Activated CD4-positive, alpha-beta memory T cell treated with anti-CD3 and anti-CD28 coated beads for 36 hours (primary cell): ENCODE measurements around the gene PCNT. TPM values are rescaled to one million over a fixed set of nuclear protein-coding genes. Genes with fewer than 3 reads are reported as not detected.
"Not testable (repeated sequence)": the region's sequence is repeated elsewhere in the genome, so short reads cannot be mapped to it uniquely, and the experiment has no call there.

Experiments
- CTCF ChIA-PET: fragments of 350-600 bp; sonication (Branson Sonifier 250); formaldehyde crosslinking; loops from one replicate; lab custom pipeline; 2021; ENCODE audit warnings: antibody characterized with exemption, inconsistent platforms; lab: Charles Lee
- POLR2A ChIA-PET: fragments of 350-600 bp; sonication (Branson Sonifier 250); formaldehyde crosslinking; loops from one replicate; lab custom pipeline; 2021; ENCODE audit warnings: antibody characterized with exemption; lab: Charles Lee
- DNase-seq: peaks from one replicate; pipeline ENCODE4 v3.0.0-alpha.2; 2020
- H3K27ac Mint-ChIP-seq: one replicate; pipeline ENCODE4 v1.8.0; 2021; ENCODE audit warnings: mixed read lengths
- H3K27me3 Mint-ChIP-seq: one replicate; pipeline ENCODE4 v1.8.0; 2021; ENCODE audit warnings: mixed read lengths
- H3K36me3 Mint-ChIP-seq: one replicate; pipeline ENCODE4 v1.8.0; 2021; ENCODE audit warnings: mixed read lengths
- H3K4me1 Mint-ChIP-seq: one replicate; pipeline ENCODE4 v1.8.0; 2021; ENCODE audit warnings: low read depth, mixed read lengths
- H3K4me3 Mint-ChIP-seq: one replicate; pipeline ENCODE4 v1.8.0; 2021; ENCODE audit warnings: mild to moderate bottlenecking, mixed read lengths
- H3K9me3 Mint-ChIP-seq: one replicate; pipeline ENCODE4 v1.8.0; 2021; ENCODE audit warnings: mixed read lengths
- intact Hi-C: fragments of 100-400 bp; cut with micrococcal nuclease; formaldehyde crosslinking; loops from one replicate; pipeline ENCODE4 v1.15.1; 2023
- total RNA-seq, 2 experiments: library from RNA; stranded (reverse); gene quantifications; one replicate each; pipeline ENCODE4 v1.2.3, GENCODE V29; 2021

The PCNT gene
- total RNA-seq, 2 experiments from 2014 or later, result 48.5 to 50.6 TPM

- H3K4me1 Mint-ChIP-seq, result no peaks in the 10 kb centered on the region
- no peak overlapping the region for H3K27ac Mint-ChIP-seq
- no peak overlapping the region for H3K4me3 Mint-ChIP-seq
- no peaks in the 10 kb centered on the region for H3K9me3 Mint-ChIP-seq
- H3K36me3 Mint-ChIP-seq, result peaks cover 35% of the 10 kb centered on the region
- CTCF ChIA-PET, result no interaction called here
- POLR2A ChIA-PET, result no interaction called here
- DNase-seq, result no peak
- intact Hi-C loops, result no loop called here
- H3K27me3 Mint-ChIP-seq, result no peaks in the 10 kb centered on the region
Measured at GRCh38 chr21:46397211-46397905, 73.4 kb downstream of the PCNT start.

GRCh38 chr21:46397993-46398392 is 74.0 kb downstream of the PCNT start:
- no peak overlapping the region for H3K4me3 Mint-ChIP-seq
- ChIA-PET POLR2A (no interaction called here), CTCF (no interaction called here)
- peaks cover 34% of the 10 kb centered on the region for H3K36me3 Mint-ChIP-seq
- no peak overlapping the region for H3K27ac Mint-ChIP-seq
- H3K9me3 Mint-ChIP-seq, result no peaks in the 10 kb centered on the region
- no peaks in the 10 kb centered on the region for H3K4me1 Mint-ChIP-seq
- H3K27me3 Mint-ChIP-seq, result no peaks in the 10 kb centered on the region
- DNase-seq, result no peak
- intact Hi-C loops, result no loop called here

DNA sequence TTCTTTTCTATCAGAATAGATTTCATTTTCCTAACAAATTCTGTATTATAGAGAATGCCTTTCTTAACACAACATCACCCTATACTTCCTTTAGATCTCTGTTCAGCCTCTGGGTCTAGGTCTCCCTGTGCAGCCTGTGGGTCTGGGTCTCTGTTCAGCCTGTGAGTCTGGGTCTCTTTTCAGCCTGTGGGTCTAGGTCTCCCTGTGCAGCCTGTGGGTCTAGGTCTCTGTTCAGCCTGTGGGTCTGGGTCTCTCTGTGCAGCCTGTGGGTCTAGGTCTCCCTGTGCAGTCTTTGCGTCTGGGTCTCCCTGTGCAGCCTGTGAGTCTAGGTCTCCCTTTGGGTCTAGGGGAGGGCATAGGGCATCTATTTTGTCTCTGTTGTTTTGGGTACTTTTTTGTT is 75.2 kb downstream of the PCNT start:
- H3K36me3 Mint-ChIP-seq, result peaks cover 36% of the 10 kb centered on the region
- H3K27ac Mint-ChIP-seq, result no peak overlapping the region
- DNase-seq, result no peak
- no peaks in the 10 kb centered on the region for H3K9me3 Mint-ChIP-seq
- ChIA-PET CTCF (no interaction called here), POLR2A (no interaction called here)
- H3K4me3 Mint-ChIP-seq, result no peak overlapping the region
- intact Hi-C loops, result no loop called here
- no peaks in the 10 kb centered on the region for H3K27me3 Mint-ChIP-seq
- H3K4me1 Mint-ChIP-seq, result no peaks in the 10 kb centered on the region

GRCh38 chr21:46399686-46400085 is 75.7 kb downstream of the PCNT start:
- intact Hi-C loops, result no loop called here
- no peak overlapping the region for H3K27ac Mint-ChIP-seq

GRCh38 chr21:46401186-46401910 is 77.4 kb downstream of the PCNT start:
- CTCF ChIA-PET, result no interaction called here
- intact Hi-C loops, result no loop called here
- POLR2A ChIA-PET, result no interaction called here

More at GRCh38 chr21:46399686-46400085, 75.7 kb downstream of the PCNT start:
- Mint-ChIP-seq H3K9me3 (no peaks in the 10 kb centered on the region), H3K4me1 (no peaks in the 10 kb centered on the region), H3K4me3 (no peak overlapping the region), H3K27me3 (no peaks in the 10 kb centered on the region), H3K36me3 (peaks cover 35% of the 10 kb centered on the region)
- CTCF ChIA-PET, result no interaction called here
- no peak for DNase-seq
- POLR2A ChIA-PET, result no interaction called here

GRCh38 chr21:46402421-46402820 is 78.5 kb downstream of the PCNT start:
- H3K4me1 Mint-ChIP-seq, result no peaks in the 10 kb centered on the region
- intact Hi-C loops, result no loop called here
- POLR2A ChIA-PET, result no interaction called here
- CTCF ChIA-PET, result no interaction called here
- H3K9me3 Mint-ChIP-seq, result no peaks in the 10 kb centered on the region
- DNase-seq, result no peak
- H3K4me3 Mint-ChIP-seq, result no peak overlapping the region
- H3K36me3 Mint-ChIP-seq, result peaks cover 27% of the 10 kb centered on the region
- no peaks in the 10 kb centered on the region for H3K27me3 Mint-ChIP-seq
- H3K27ac Mint-ChIP-seq, result no peak overlapping the region

More at GRCh38 chr21:46401186-46401910, 77.4 kb downstream of the PCNT start:
- no peak overlapping the region for H3K27ac Mint-ChIP-seq
- H3K4me1 Mint-ChIP-seq, result no peaks in the 10 kb centered on the region
- DNase-seq, result no peak
- no peak overlapping the region for H3K4me3 Mint-ChIP-seq
- H3K36me3 Mint-ChIP-seq, result peaks cover 32% of the 10 kb centered on the region
- no peaks in the 10 kb centered on the region for H3K9me3 Mint-ChIP-seq
- H3K27me3 Mint-ChIP-seq, result no peaks in the 10 kb centered on the region

DNA sequence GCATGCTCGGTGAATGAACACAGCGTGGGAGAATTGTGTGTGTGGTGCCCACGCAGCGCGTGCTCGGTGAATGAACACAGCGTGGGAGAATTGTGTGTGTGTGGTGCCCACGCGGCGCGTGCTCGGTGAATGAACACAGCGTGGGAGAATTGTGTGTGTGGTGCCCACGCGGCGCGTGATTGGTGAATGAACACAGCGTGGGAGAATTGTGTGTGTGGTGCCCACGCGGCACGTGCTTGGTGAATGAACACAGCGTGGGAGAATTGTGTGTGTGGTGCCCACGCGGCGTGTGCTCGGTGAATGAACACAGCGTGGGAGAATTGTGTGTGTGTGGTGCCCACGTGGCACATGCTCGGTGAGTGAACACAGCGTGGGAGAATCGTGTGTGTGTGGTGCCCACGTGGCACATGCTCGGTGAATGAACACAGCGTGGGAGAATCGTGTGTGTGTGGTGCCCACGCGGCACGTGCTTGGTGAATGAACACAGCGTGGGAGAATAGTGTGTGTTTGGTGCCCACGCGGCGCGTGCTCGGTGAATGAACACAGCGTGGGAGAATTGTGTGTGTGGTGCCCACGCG is 79.4 kb downstream of the PCNT start:
- POLR2A ChIA-PET, H3K9me3 Mint-ChIP-seq, intact Hi-C loops: not testable (repeated sequence)

GRCh38 chr21:46404306-46404705 is 80.3 kb downstream of the PCNT start:
- H3K9me3 Mint-ChIP-seq, result no peaks in the 10 kb centered on the region
- no peak overlapping the region for H3K27ac Mint-ChIP-seq
- no peak overlapping the region for H3K4me3 Mint-ChIP-seq
- H3K4me1 Mint-ChIP-seq, result no peaks in the 10 kb centered on the region
- CTCF ChIA-PET, result no interaction called here
- H3K27me3 Mint-ChIP-seq, result no peaks in the 10 kb centered on the region
- DNase-seq, result no peak
- H3K36me3 Mint-ChIP-seq, result peaks cover 21% of the 10 kb centered on the region
- intact Hi-C loops, result no loop called here
- POLR2A ChIA-PET, result no interaction called here

More for the DNA sequence above, 79.4 kb downstream of the PCNT start:
- H3K27ac Mint-ChIP-seq, H3K4me1 Mint-ChIP-seq, DNase-seq, CTCF ChIA-PET, H3K4me3 Mint-ChIP-seq, H3K27me3 Mint-ChIP-seq: not testable (repeated sequence)
- peaks cover 26% of the 10 kb centered on the region for H3K36me3 Mint-ChIP-seq

DNA sequence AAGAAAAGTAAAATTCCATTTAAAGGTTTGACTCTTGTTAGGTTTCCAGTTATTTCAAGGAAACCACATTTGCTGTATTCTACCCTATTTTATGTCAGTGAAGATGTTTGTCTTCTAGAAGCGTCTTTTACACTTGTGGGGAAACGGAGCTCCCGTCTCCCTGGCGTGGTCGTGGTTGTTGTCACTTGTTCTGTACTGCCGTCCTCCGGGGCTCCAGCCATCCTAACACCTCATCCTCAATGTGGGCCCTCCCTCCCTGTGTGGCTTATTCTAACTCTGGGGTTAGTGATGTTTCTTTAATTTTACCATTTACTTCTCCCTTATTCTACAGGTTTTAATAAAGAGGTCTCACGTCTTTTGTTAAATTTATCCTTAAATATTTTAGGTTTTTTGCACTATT is 82.0 kb downstream of the PCNT start:
- DNase-seq, result no peak
- Mint-ChIP-seq H3K36me3 (peaks cover 13% of the 10 kb centered on the region), H3K4me3 (no peak overlapping the region), H3K27me3 (no peaks in the 10 kb centered on the region), H3K4me1 (peaks cover 3% of the 10 kb centered on the region), H3K9me3 (no peaks in the 10 kb centered on the region), H3K27ac (no peak overlapping the region)
- intact Hi-C loops, result no loop called here
- POLR2A ChIA-PET, result no interaction called here
- CTCF ChIA-PET, result interaction anchor here (0.7 kb wide), 1 partner anchor 77 kb away, joined by 4 read pairs; no protein-coding TSS in a partner anchor

DNA sequence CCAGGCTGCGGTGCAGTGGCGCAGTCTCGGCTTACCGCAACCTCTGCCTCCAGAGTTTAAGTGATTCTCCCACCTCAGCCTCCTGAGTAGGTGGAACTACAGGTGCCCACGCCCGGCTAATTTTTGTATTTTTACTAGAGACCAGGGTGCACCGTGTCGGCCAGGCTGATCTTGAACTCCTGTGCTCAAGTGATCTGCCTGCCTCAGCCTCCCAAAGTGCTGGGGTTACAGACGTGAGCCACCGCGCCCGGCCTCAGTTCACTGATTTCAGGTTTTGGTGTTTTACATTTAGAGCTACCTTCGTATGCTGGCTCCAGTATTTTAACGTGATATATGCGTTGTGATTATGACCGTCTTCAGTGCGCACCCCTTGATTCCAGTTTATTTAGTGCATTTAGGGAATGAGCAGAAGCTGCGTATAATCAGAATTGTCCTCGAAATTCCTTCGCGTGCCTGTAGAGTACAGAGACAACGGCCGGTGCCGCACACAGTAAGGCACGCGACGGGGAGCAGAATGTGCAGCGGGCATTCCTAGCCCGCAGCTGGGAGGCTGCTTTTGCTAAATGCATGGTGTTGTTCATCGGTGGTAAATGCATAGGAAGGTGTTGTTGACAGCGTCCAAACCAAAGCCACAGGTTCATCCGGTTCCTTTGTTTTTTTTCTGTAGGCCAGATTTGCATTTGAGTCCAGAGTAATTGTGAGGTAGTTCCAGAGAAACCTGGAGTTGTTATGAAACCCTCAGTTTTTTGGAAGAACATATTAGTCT is 85.9 kb downstream of the PCNT start:
- ChIA-PET CTCF (no interaction called here), POLR2A (no interaction called here)

GRCh38 chr21:46410516-46410915 is 86.6 kb downstream of the PCNT start:
- peaks cover 3% of the 10 kb centered on the region for H3K4me1 Mint-ChIP-seq
- DNase-seq, result no peak
- no peak overlapping the region for H3K4me3 Mint-ChIP-seq
- ChIA-PET CTCF (no interaction called here), POLR2A (no interaction called here)
- intact Hi-C loops, result no loop called here
- no peaks in the 10 kb centered on the region for H3K27me3 Mint-ChIP-seq
- peaks cover 7% of the 10 kb centered on the region for H3K36me3 Mint-ChIP-seq
- no peaks in the 10 kb centered on the region for H3K9me3 Mint-ChIP-seq
- no peak overlapping the region for H3K27ac Mint-ChIP-seq

More for the DNA sequence above, 85.9 kb downstream of the PCNT start:
- H3K4me1 Mint-ChIP-seq, result peaks cover 3% of the 10 kb centered on the region
- intact Hi-C loops, result no loop called here
- no peak overlapping the region for H3K4me3 Mint-ChIP-seq
- H3K36me3 Mint-ChIP-seq, result peaks cover 7% of the 10 kb centered on the region
- H3K27me3 Mint-ChIP-seq, result no peaks in the 10 kb centered on the region
- no peaks in the 10 kb centered on the region for H3K9me3 Mint-ChIP-seq
- H3K27ac Mint-ChIP-seq, result no peak overlapping the region
- no peak for DNase-seq

DNA sequence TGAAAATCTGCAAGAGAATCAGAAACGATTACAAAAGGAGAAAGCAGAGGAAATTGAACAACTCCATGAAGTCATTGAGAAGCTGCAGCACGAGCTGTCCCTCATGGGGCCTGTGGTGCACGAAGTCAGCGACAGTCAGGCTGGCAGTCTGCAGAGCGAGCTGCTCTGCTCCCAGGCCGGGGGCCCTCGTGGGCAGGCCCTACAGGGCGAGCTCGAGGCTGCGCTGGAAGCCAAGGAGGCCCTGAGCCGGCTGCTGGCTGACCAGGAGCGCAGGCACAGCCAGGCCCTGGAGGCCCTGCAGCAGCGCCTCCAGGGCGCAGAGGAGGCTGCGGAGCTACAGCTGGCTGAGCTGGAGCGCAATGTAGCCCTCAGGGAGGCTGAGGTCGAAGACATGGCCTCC is 87.3 kb downstream of the PCNT start:
- intact Hi-C loops, result no loop called here
- peaks cover 12% of the 10 kb centered on the region for H3K36me3 Mint-ChIP-seq
- no peak for DNase-seq
- peaks cover 3% of the 10 kb centered on the region for H3K4me1 Mint-ChIP-seq
- no peak overlapping the region for H3K4me3 Mint-ChIP-seq
- H3K9me3 Mint-ChIP-seq, result no peaks in the 10 kb centered on the region
- H3K27ac Mint-ChIP-seq, result no peak overlapping the region
- ChIA-PET POLR2A (no interaction called here), CTCF (no interaction called here)
- H3K27me3 Mint-ChIP-seq, result no peaks in the 10 kb centered on the region
